H1 (cell line): ENCODE results near the gene PACC1. TPM values are rescaled to one million over a fixed set of nuclear protein-coding genes. Genes with fewer than 3 reads are reported as not detected.

Experiments
- CTCF ChIA-PET: fragments of 300-600 bp; sonication (Branson Sonifier 250); formaldehyde crosslinking; loops from one replicate; lab custom pipeline; 2021; ENCODE audit not compliant: partially characterized antibody; lab: Charles Lee
- POLR2A ChIA-PET: fragments of 300-600 bp; sonication (Branson Sonifier 250); formaldehyde crosslinking; loops from one replicate; lab custom pipeline; 2021; ENCODE audit warnings: inconsistent platforms; ENCODE audit not compliant: partially characterized antibody; lab: Charles Lee
- DNase-seq, 2 experiments: peaks; one replicate each; pipeline versions ENCODE4 v3.0.0 to v3.0.0-alpha.2; 2010 to 2022; ENCODE audit warnings: low spot score in 2 of 2, low read depth in 1 of 2, mixed read lengths in 1 of 2
- FAIRE-seq: peaks from 2 replicates; lab custom pipeline; 2011; peaks lifted over from hg19 to GRCh38; lab: Jason Lieb, UNC
- H2AFZ ChIP-seq: 2 replicates; pipeline ENCODE4 v1.8.1; 2012; ENCODE audit warnings: low read length, inconsistent platforms
- H2AK5ac ChIP-seq: 2 replicates; pipeline ENCODE4 v1.6.1; 2013; ENCODE audit warnings: low read depth, low read length
- H2BK120ac ChIP-seq: replicated peaks from 2 replicates; pipeline ENCODE3; 2013; ENCODE audit warnings: low read depth, low read length, inconsistent platforms
- H2BK12ac ChIP-seq: 2 replicates; pipeline ENCODE4 v1.6.1; 2013; ENCODE audit warnings: low read depth, low read length
- H2BK15ac ChIP-seq: 2 replicates; pipeline ENCODE4 v1.6.1; 2013; ENCODE audit warnings: low read length
- H2BK20ac ChIP-seq: 2 replicates; pipeline ENCODE4 v1.6.1; 2013; ENCODE audit warnings: low read length
- H2BK5ac ChIP-seq: 2 replicates; pipeline ENCODE4 v1.6.1; 2013; ENCODE audit warnings: low read depth, low read length
- H3K14ac ChIP-seq: 2 replicates; pipeline ENCODE4 v1.6.1; 2013; ENCODE audit warnings: inconsistent platforms; ENCODE audit not compliant: insufficient read length
- H3K18ac ChIP-seq: 2 replicates; pipeline ENCODE4 v1.6.1; 2013; ENCODE audit warnings: low read length; ENCODE audit errors: extremely low read depth
- H3K23ac ChIP-seq: 2 replicates; pipeline ENCODE4 v1.6.1; 2013; ENCODE audit warnings: inconsistent platforms; ENCODE audit not compliant: insufficient read length
- H3K23me2 ChIP-seq: 2 replicates; pipeline ENCODE4 v1.6.1; 2013; ENCODE audit warnings: low read depth, low read length
- H3K27ac ChIP-seq: 2 replicates; pipeline ENCODE4 v1.6.1; 2011; ENCODE audit warnings: low read depth, low read length, inconsistent platforms
- H3K27me3 ChIP-seq, 4 experiments: replicated peaks in 1 of 4; 1 replicate in 1 of 4; 2 replicates in 3 of 4; pipeline versions ENCODE4 v1.6.1 to v1.8.1; 2011 to 2013; ENCODE audit warnings: low read length in 3 of 4, mild to moderate bottlenecking in 3 of 4, inconsistent platforms in 2 of 4, mixed read lengths in 2 of 4, moderate library complexity in 1 of 4; ENCODE audit not compliant: control insufficient read depth in 3 of 4, insufficient read depth in 3 of 4; ENCODE audit errors: extremely low read depth in 1 of 4
- H3K36me3 ChIP-seq, 4 experiments: 2 replicates each; pipeline versions ENCODE4 v1.6.1 to v1.8.1; 2011 to 2013; ENCODE audit warnings: mild to moderate bottlenecking in 4 of 4, low read length in 3 of 4, moderate library complexity in 2 of 4, control low read depth in 1 of 4, inconsistent platforms in 1 of 4; ENCODE audit not compliant: insufficient read depth in 4 of 4, control insufficient read depth in 2 of 4
- H3K4ac ChIP-seq: replicated peaks from 2 replicates; pipeline ENCODE3; 2013; ENCODE audit warnings: low read length, low read depth, mixed read lengths, inconsistent platforms; ENCODE audit not compliant: insufficient read length
- H3K4me1 ChIP-seq, 4 experiments: replicated peaks in 1 of 4; 1 replicate in 1 of 4; 2 replicates in 3 of 4; pipeline versions ENCODE4 v1.6.1 to v1.8.1; 2011 to 2013; ENCODE audit warnings: low read length in 3 of 4, inconsistent platforms in 2 of 4, mixed read lengths in 1 of 4; ENCODE audit not compliant: insufficient read depth in 4 of 4, control insufficient read depth in 3 of 4
- H3K4me2 ChIP-seq, 2 experiments: 2 replicates each; pipeline versions ENCODE4 v1.6.1 to v1.8.1; 2011 to 2013; ENCODE audit warnings: low read depth in 2 of 2, low read length in 2 of 2, control low read depth in 1 of 2, inconsistent platforms in 1 of 2, mild to moderate bottlenecking in 1 of 2; ENCODE audit not compliant: insufficient read depth in 1 of 2
- H3K4me3 ChIP-seq, 4 experiments: fragments of 200-600, 300-600 bp in 1 of 4; sonication (generic), shearing (Covaris generic), sonication (Bioruptor Twin) in 1 of 4; 2 replicates each; pipeline versions ENCODE4 v1.5.1 to v1.8.1; 2011 to 2016; ENCODE audit warnings: low read length in 4 of 4, low read depth in 3 of 4, control low read depth in 2 of 4, inconsistent platforms in 2 of 4, mild to moderate bottlenecking in 2 of 4, mixed read lengths in 1 of 4, moderate library complexity in 1 of 4; ENCODE audit not compliant: insufficient read depth in 2 of 4; ENCODE audit errors: extremely low read depth in 1 of 4
- H3K56ac ChIP-seq: replicated peaks from 2 replicates; pipeline ENCODE3; 2013; ENCODE audit warnings: low read depth, mild to moderate bottlenecking, mixed read lengths, low read length, inconsistent platforms; ENCODE audit not compliant: insufficient read length
- H3K79me1 ChIP-seq: 2 replicates; pipeline ENCODE4 v1.6.1; 2013; ENCODE audit warnings: low read depth, low read length, control low read depth
- H3K79me2 ChIP-seq, 2 experiments: 2 replicates each; pipeline versions ENCODE4 v1.6.1 to v1.8.1; 2012 to 2013; ENCODE audit warnings: low read length in 2 of 2, mild to moderate bottlenecking in 2 of 2, inconsistent platforms in 1 of 2; ENCODE audit not compliant: insufficient read depth in 2 of 2, control insufficient read depth in 1 of 2
- H3K9ac ChIP-seq, 4 experiments: replicated peaks in 1 of 4; 1 replicate in 1 of 4; 2 replicates in 3 of 4; pipeline versions ENCODE4 v1.6.1 to v1.8.1; 2011 to 2013; ENCODE audit warnings: low read depth in 3 of 4, low read length in 3 of 4, control low read depth in 2 of 4, mild to moderate bottlenecking in 2 of 4, moderate library complexity in 2 of 4, inconsistent platforms in 1 of 4; ENCODE audit errors: extremely low read depth in 1 of 4
- H3K9me3 ChIP-seq, 2 experiments: 2 replicates each; pipeline versions ENCODE4 v1.6.1 to v1.8.1; 2012 to 2013; ENCODE audit warnings: mild to moderate bottlenecking in 2 of 2, moderate library complexity in 2 of 2, control low read depth in 1 of 2, inconsistent platforms in 1 of 2, low read depth in 1 of 2, low read length in 1 of 2, mixed read lengths in 1 of 2; ENCODE audit not compliant: insufficient read depth in 2 of 2
- H4K20me1 ChIP-seq, 2 experiments: replicated peaks in 1 of 2; 2 replicates each; pipeline versions ENCODE3 to v1.8.1; 2011 to 2013; ENCODE audit warnings: inconsistent platforms in 2 of 2, low read length in 2 of 2, mild to moderate bottlenecking in 1 of 2; ENCODE audit not compliant: insufficient read depth in 2 of 2, control insufficient read depth in 1 of 2
- H4K5ac ChIP-seq: 2 replicates; pipeline ENCODE4 v1.6.1; 2013; ENCODE audit warnings: low read length, low read depth, mixed read lengths, inconsistent platforms; ENCODE audit not compliant: insufficient read length
- H4K8ac ChIP-seq: 2 replicates; pipeline ENCODE4 v1.8.0; 2013; ENCODE audit warnings: mild to moderate bottlenecking, moderate library complexity, low read length, inconsistent platforms; ENCODE audit not compliant: insufficient read depth; ENCODE audit errors: extremely low read depth
- H4K91ac ChIP-seq: replicated peaks from 2 replicates; pipeline ENCODE3; 2013; ENCODE audit warnings: low read length, mixed read lengths, inconsistent platforms; ENCODE audit not compliant: insufficient read length
- SP1 ChIP-seq: IDR thresholded peaks from 2 replicates; pipeline ENCODE4 v1.6.1; 2011; ENCODE audit warnings: low read depth, low read length
- WGBS, 2 experiments: shearing (Covaris generic) in 1 of 2; methylation state at CpG; one replicate each; pipeline versions ENCODE4 v1.1.6 to v1.1.7; 2013 to 2015; ENCODE audit warnings: low lambda C conversion rate in 2 of 2, mixed read lengths in 2 of 2, inconsistent platforms in 1 of 2, low coverage in 1 of 2, missing lambda C conversion rate in 1 of 2; ENCODE audit not compliant: insufficient replicate concordance in 2 of 2, insufficient coverage in 1 of 2, insufficient read length in 1 of 2; ENCODE audit errors: extremely low coverage in 1 of 2, missing lambda C conversion rate in 1 of 2; 5-methylcytosine and 5-hydroxymethylcytosine counted together
- polyA plus RNA-seq, 7 experiments: library from polyadenylated mRNA; depleted of rRNA in 3 of 7; stranded (reverse) in 5 of 7; unstranded in 2 of 7; fragments of >200 nt in 5 of 7; fragments of 200-250 nt in 2 of 7; gene quantifications; 1 replicate in 5 of 7; 2 replicates in 1 of 7; 4 replicates in 1 of 7; pipeline versions ENCODE4 v1.2.1 to v1.2.3, GENCODE V29; 2011 to 2013; ENCODE audit warnings: missing spikeins in 2 of 7, mixed read lengths in 2 of 7
- total RNA-seq: library from RNA; stranded (reverse); fragmentation: NEBNext Ultra II Directional; extraction: Animal tissue kit (Norgen Biotek cat#: 25700); gene quantifications from 2 replicates; pipeline ENCODE4 v1.2.1, GENCODE V29; 2021

PACC1 gene
- total and polyA plus RNA-seq, 2 of the 8 experiments (the other 6 are each of a cell fraction or from before 2014, with no cell fraction given): 18.8 to 23.5 TPM

DNA sequence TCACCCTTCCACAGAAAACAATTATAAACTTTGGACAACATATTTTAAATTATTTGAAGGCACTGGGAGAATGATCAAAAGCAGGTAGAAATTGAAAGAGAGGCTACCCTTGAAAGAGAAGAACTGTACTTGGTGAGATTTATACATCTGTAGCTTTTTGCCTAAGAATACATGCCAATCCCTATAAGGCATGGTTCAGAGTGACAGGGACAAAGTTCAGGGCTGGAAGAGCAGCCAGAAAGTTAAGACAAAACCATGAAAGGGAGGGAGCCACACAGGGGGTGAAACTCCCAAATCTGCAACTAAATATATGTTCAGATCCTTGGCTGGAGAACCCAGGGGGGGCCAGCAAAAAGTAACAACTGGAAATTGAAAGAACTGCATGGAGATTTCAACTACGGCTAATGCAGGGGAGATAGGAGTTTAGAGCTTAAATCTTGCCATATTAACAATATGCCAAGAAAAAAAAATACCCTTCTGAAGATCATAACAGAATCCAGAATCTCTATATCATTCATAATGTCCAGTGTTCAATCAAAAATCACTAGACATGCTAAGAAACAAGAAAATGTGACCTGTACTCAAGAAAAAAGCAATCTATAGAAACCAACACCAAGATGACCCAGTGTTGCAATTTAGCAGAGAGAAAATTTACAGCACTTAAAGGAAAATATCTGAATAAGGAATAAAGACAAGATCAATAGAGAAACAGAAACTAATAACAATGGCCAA is 25.5 kb downstream of the PACC1 start:
- FAIRE-seq: no peak
- Histone ChIP-seq H3K36me3 (peaks cover 8 to 31% (median 20%) of the 10 kb centered on the region in 4 experiments), H2AK5ac (no peak overlapping the region), H3K79me1 (no peaks in the 10 kb centered on the region; the same call in 1 of the 2 replicates), H3K27ac (no peak overlapping the region), H3K27me3 (no peaks in the 10 kb centered on the region; a peak in 1 of 7 replicates), H3K14ac (no peak overlapping the region), H4K5ac (no peak overlapping the region), H3K79me2 (peaks cover 0 to 2% of the 10 kb centered on the region in 2 experiments; a peak in 1 of 4 replicates), H4K8ac (no peak overlapping the region), H3K9ac (no peak overlapping the region), H3K23ac (no peak overlapping the region), H3K23me2 (no peaks in the 10 kb centered on the region), H3K4me1 (no peaks in the 10 kb centered on the region), H3K4me2 (no peak overlapping the region), H3K9me3 (peaks cover 11 to 12% of the 10 kb centered on the region in 2 experiments; a peak in 3 of 4 replicates), H4K91ac (no peak overlapping the region), H3K4ac (no peak overlapping the region), H3K18ac (no peak overlapping the region), H2BK120ac (no peak overlapping the region), H3K56ac (no peak overlapping the region), H2BK20ac (no peak overlapping the region), H3K4me3 (no peak overlapping the region), H2BK5ac (no peak overlapping the region), H2BK15ac (no peak overlapping the region), H2AFZ (no peak overlapping the region), H2BK12ac (no peak overlapping the region), H4K20me1 (peaks cover 0 to 1% of the 10 kb centered on the region in 2 experiments)
- ChIA-PET CTCF (interaction anchor here (0.8 kb wide), 1 partner anchor 327 kb away, joined by 3 read pairs; no protein-coding TSS in a partner anchor), POLR2A (no interaction called here)
- TF ChIP-seq SP1: no peak
- 95% methylated on average over 1 of the region's 1 CpG; no CpG with 5 or more reads in 1 of the 2 experiments for WGBS, 2 experiments
- DNase-seq: no peak
